HepG2 (cell line): Measurements from ENCODE around the gene ABCC9. TPM values are rescaled to one million over a fixed set of nuclear protein-coding genes. Genes with fewer than 3 reads are reported as not detected.

Experiments used
- ATAC-seq: fragments of 200-7000 bp; cut with Tn5 transposase; 3 replicates; pipeline ENCODE4 v1.9.1; 2020; ENCODE audit warnings: mild to moderate bottlenecking, moderate library complexity
- BruUV-seq: library from RNA; stranded (reverse); fragments of 400-500 nt; replicated peaks from 2 replicates; lab custom pipeline; 2021; lab: Mats Ljungman, UMichigan
- CTCF ChIA-PET: fragments of 300-600 bp; formaldehyde crosslinking; extraction: SDS; loops from one replicate; lab custom pipeline; 2021; ENCODE audit warnings: low total read pairs, inconsistent platforms, low intra/inter-chr PET ratio; lab: Yijun Ruan, JAX
- POLR2A ChIA-PET: fragments of 350-600 bp; sonication (Branson Sonifier 250); formaldehyde crosslinking; loops from one replicate; lab custom pipeline; 2020; ENCODE audit warnings: antibody characterized with exemption, inconsistent platforms; lab: Yijun Ruan, JAX
- DNase-seq: peaks from one replicate; pipeline ENCODE4 v3.0.0-alpha.2; 2015; ENCODE audit warnings: low spot score
- FAIRE-seq: peaks from 3 replicates; lab custom pipeline; 2011; peaks lifted over from hg19 to GRCh38; lab: Jason Lieb, UNC
- H2AFZ ChIP-seq: one replicate; pipeline ENCODE4 v1.6.1; 2011; ENCODE audit warnings: low read length, inconsistent platforms
- H3K27ac ChIP-seq: fragments of 300-600 bp; 3 replicates; pipeline ENCODE4 v1.8.0; 2011; ENCODE audit warnings: mixed run types, mild to moderate bottlenecking, mixed read lengths, low read length, inconsistent platforms; ENCODE audit not compliant: insufficient read depth; ENCODE audit errors: extremely low read length
- H3K27me3 ChIP-seq, 2 experiments: fragments of 200-600 bp in 1 of 2; 2 replicates in 1 of 2; 3 replicates in 1 of 2; pipeline versions ENCODE4 v1.6.0 to v1.8.0; 2011; ENCODE audit warnings: low read length in 2 of 2, mild to moderate bottlenecking in 2 of 2, moderate library complexity in 2 of 2, inconsistent platforms in 1 of 2; ENCODE audit not compliant: insufficient read depth in 2 of 2, control insufficient read depth in 1 of 2
- H3K36me3 ChIP-seq, 2 experiments: fragments of 200-600 bp in 1 of 2; replicated peaks in 1 of 2; 2 replicates in 1 of 2; 3 replicates in 1 of 2; pipeline versions ENCODE4 v1.5.1 to v1.8.0; 2011; ENCODE audit warnings: low read length in 2 of 2, inconsistent platforms in 1 of 2; ENCODE audit not compliant: insufficient read depth in 2 of 2, control insufficient read depth in 1 of 2
- H3K4me1 ChIP-seq: 2 replicates; pipeline ENCODE4 v1.5.1; 2012; ENCODE audit warnings: low read length, inconsistent platforms; ENCODE audit not compliant: insufficient read depth
- H3K4me2 ChIP-seq: 2 replicates; pipeline ENCODE4 v1.6.0; 2011; ENCODE audit warnings: low read depth, low read length, inconsistent platforms
- H3K4me3 ChIP-seq, 3 experiments: fragments of 200-600 bp in 1 of 3; sonication (generic), shearing (Covaris generic) in 1 of 3; replicated peaks in 1 of 3; 2 replicates each; pipeline ENCODE4 v1.5.1; 2011 to 2016; ENCODE audit warnings: low read length in 3 of 3, inconsistent platforms in 2 of 3, low read depth in 2 of 3, mild to moderate bottlenecking in 2 of 3, control low read depth in 1 of 3, mixed read lengths in 1 of 3; ENCODE audit not compliant: insufficient read depth in 1 of 3
- H3K79me2 ChIP-seq: one replicate; pipeline ENCODE4 v1.6.1; 2011; ENCODE audit warnings: low read length, inconsistent platforms; ENCODE audit not compliant: insufficient read depth
- H3K9ac ChIP-seq: 2 replicates; pipeline ENCODE4 v1.6.0; 2011; ENCODE audit warnings: mild to moderate bottlenecking, low read depth, low read length, inconsistent platforms; ENCODE audit not compliant: insufficient read depth
- H3K9me3 ChIP-seq: 2 replicates; pipeline ENCODE4 v1.5.1; 2012; ENCODE audit warnings: mild to moderate bottlenecking, low read length
- H4K20me1 ChIP-seq: 2 replicates; pipeline ENCODE4 v1.6.0; 2011; ENCODE audit warnings: inconsistent platforms, mild to moderate bottlenecking, low read length, moderate library complexity; ENCODE audit not compliant: insufficient read depth
- CHD4 ChIP-seq: fragments of 200-600 bp; sonication (generic); IDR thresholded peaks from 2 replicates; pipeline ENCODE4 v1.7.0; 2017; ENCODE audit warnings: mild to moderate bottlenecking, low read length, borderline replicate concordance
- HOXA5 ChIP-seq: sonication (generic); formaldehyde crosslinking; IDR thresholded peaks from 2 replicates; pipeline ENCODE4 v1.4.0; 2020; ENCODE audit warnings: missing genetic modification reagents
- MTF1 ChIP-seq: sonication (generic); formaldehyde crosslinking; IDR thresholded peaks from 2 replicates; pipeline ENCODE4 v1.5.0; 2020; ENCODE audit warnings: missing genetic modification reagents
- PTBP1 ChIP-seq: fragments of 200-400 bp; formaldehyde crosslinking; IDR thresholded peaks from 2 replicates; pipeline ENCODE4 v1.6.1; 2018; ENCODE audit warnings: low read length, low read depth; ENCODE audit not compliant: poor library complexity, severe bottlenecking
- RAD51 ChIP-seq: fragments of 450-650 bp; IDR thresholded peaks from 2 replicates; pipeline ENCODE4 v1.6.1; 2016; ENCODE audit warnings: borderline replicate concordance
- TOE1 ChIP-seq: sonication (generic); formaldehyde crosslinking; IDR thresholded peaks from 2 replicates; pipeline ENCODE4 v1.4.0; 2020; ENCODE audit warnings: mild to moderate bottlenecking, missing genetic modification reagents
- TSC22D2 ChIP-seq: sonication (generic); formaldehyde crosslinking; IDR thresholded peaks from 2 replicates; pipeline ENCODE4 v1.5.1; 2020; ENCODE audit warnings: missing genetic modification reagents, mild to moderate bottlenecking, borderline replicate concordance
- ZMYM2 ChIP-seq: sonication (generic); formaldehyde crosslinking; IDR thresholded peaks from 2 replicates; pipeline ENCODE4 v1.8.0; 2022; ENCODE audit warnings: mild to moderate bottlenecking, missing genetic modification reagents
- ZNF230 ChIP-seq: sonication (generic); formaldehyde crosslinking; IDR thresholded peaks from 2 replicates; pipeline ENCODE4 v1.4.0; 2020; ENCODE audit warnings: mild to moderate bottlenecking, missing genetic modification reagents
- ZNF547 ChIP-seq: sonication (generic); formaldehyde crosslinking; IDR thresholded peaks from 2 replicates; pipeline ENCODE4 v1.5.1; 2020; ENCODE audit warnings: mild to moderate bottlenecking, missing genetic modification reagents
- ZNF672 ChIP-seq: sonication (generic); formaldehyde crosslinking; IDR thresholded peaks from 2 replicates; pipeline ENCODE4 v1.8.1; 2022; ENCODE audit warnings: missing genetic modification reagents
- ZSCAN25 ChIP-seq: sonication (generic); formaldehyde crosslinking; IDR thresholded peaks from 2 replicates; pipeline ENCODE4 v1.8.0; 2022; ENCODE audit warnings: mild to moderate bottlenecking, missing genetic modification reagents
- WGBS: methylation state at CpG from one replicate; pipeline ENCODE4 v1.1.6; 2017; ENCODE audit warnings: low lambda C conversion rate; 5-methylcytosine and 5-hydroxymethylcytosine counted together
- in situ Hi-C: cut with HindIII; loops from 2 replicates; pipeline ENCODE4 v1.10.0; 2017; ENCODE audit warnings: low pct_unique_long_range_greater_than_20kb; ENCODE audit not compliant: extremely low pct_ligation_motif_present
- intact Hi-C: fragments of 100-400 bp; cut with micrococcal nuclease; formaldehyde crosslinking; loops from one replicate; pipeline ENCODE4 v1.10.0; 2022; ENCODE audit not compliant: unreplicated experiment
- polyA plus RNA-seq, 8 experiments: library from polyadenylated mRNA; depleted of rRNA in 3 of 8; stranded (reverse) in 7 of 8; unstranded in 1 of 8; fragments of >200 nt; fragmentation: Illumina TruSeq in 4 of 8; extraction: Trizol in 4 of 8; gene quantifications; 2 replicates each; pipeline versions ENCODE4 v1.2.1 to v1.2.3, GENCODE V29; 2011 to 2016; ENCODE audit warnings: low read depth in 4 of 8, missing spikeins in 1 of 8, mixed read lengths in 1 of 8; ENCODE audit not compliant: insufficient read depth in 1 of 8
- total RNA-seq, 5 experiments: library from RNA; depleted of rRNA; stranded (reverse); fragments of >200 nt; fragmentation: Illumina TruSeq; extraction: Trizol; gene quantifications; 2 replicates each; pipeline ENCODE4 v1.2.3, GENCODE V29; 2016; ENCODE audit warnings: low read depth in 1 of 5
- TF ChIP-seq, protein P1 (sequence below): sonication (generic); formaldehyde crosslinking; IDR thresholded peaks from 2 replicates; pipeline ENCODE4 v1.8.1; 2022; ENCODE audit warnings: mild to moderate bottlenecking, missing genetic modification reagents

ABCC9 gene
- total and polyA plus RNA-seq, 2 of the 13 experiments (the other 11 are each of a cell fraction or from before 2014, with no cell fraction given), result not detected

DNA sequence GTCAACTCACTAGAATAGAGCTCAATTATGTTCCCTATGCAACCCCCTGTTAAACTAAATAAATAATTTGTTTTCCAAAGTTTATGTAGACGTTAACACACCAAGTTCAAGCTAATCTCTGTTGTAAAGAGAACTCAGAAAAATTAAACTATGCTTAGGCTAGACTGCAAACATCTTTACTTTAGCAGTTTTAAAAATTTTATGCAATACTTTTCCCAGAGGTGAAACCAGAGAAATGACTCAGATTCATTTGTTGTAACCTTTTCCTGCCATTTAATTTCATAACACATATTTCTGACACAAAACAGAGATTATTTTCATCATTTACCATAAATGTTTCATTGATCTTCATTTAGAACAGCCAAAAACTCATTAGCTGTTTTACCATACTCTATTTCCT is 27.4 kb downstream of the ABCC9 start:
- in situ Hi-C loops (no loop called here), intact Hi-C loops (no loop called here)
- Histone ChIP-seq H3K36me3 (no peaks in the 10 kb centered on the region), H3K4me1 (no peaks in the 10 kb centered on the region), H4K20me1 (no peaks in the 10 kb centered on the region), H3K9ac (no peak overlapping the region), H2AFZ (no peak overlapping the region), H3K9me3 (no peaks in the 10 kb centered on the region), H3K27me3 (no peaks in the 10 kb centered on the region), H3K79me2 (no peaks in the 10 kb centered on the region), H3K4me2 (no peak overlapping the region), H3K4me3 (no peak overlapping the region), H3K27ac (no peak overlapping the region)
- ATAC-seq (no peak), DNase-seq (no peak), FAIRE-seq (no peak)
- CTCF ChIA-PET, result no interaction called here
- BruUV-seq, result no TSS peak
- WGBS, result 3% methylated on average over 1 of the region's 1 CpG
- TF ChIP-seq ZNF547 (no peak), ZMYM2 (no peak), PTBP1 (no peak), ZNF672 (no peak), MTF1 (CRISPR knock-in tag) (no peak), ZSCAN25 (CRISPR knock-in tag) (no peak), HOXA5 (CRISPR knock-in tag) (no peak), RAD51 (no peak), TSC22D2 (CRISPR knock-in tag) (no peak), ZNF230 (CRISPR knock-in tag) (no peak), CHD4 (no peak), TOE1 (CRISPR knock-in tag) (no peak)
- TF ChIP-seq, protein P1, sequence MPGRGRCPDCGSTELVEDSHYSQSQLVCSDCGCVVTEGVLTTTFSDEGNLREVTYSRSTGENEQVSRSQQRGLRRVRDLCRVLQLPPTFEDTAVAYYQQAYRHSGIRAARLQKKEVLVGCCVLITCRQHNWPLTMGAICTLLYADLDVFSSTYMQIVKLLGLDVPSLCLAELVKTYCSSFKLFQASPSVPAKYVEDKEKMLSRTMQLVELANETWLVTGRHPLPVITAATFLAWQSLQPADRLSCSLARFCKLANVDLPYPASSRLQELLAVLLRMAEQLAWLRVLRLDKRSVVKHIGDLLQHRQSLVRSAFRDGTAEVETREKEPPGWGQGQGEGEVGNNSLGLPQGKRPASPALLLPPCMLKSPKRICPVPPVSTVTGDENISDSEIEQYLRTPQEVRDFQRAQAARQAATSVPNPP (CRISPR knock-in tag), result no peak
- POLR2A ChIA-PET, result no interaction called here
